GM12864 (cell line): Measurements from ENCODE around the gene ZBTB3.
"Not testable (repeated sequence)": the region's sequence is repeated elsewhere in the genome, so short reads cannot be mapped to it uniquely, and the experiment has no call there.

Experiments used
- DNase-seq: peaks from one replicate; pipeline ENCODE4 v3.0.0-alpha.2; 2011; ENCODE audit warnings: low read depth
- H3K4me3 ChIP-seq: 2 replicates; pipeline ENCODE4 v1.5.1; 2011; ENCODE audit warnings: mild to moderate bottlenecking, low read depth, low read length, control low read depth
- TF ChIP-seq, protein P1 (sequence below): IDR thresholded peaks from 2 replicates; pipeline ENCODE4 v1.5.1; 2011; ENCODE audit warnings: low read depth, mild to moderate bottlenecking, moderate library complexity, low read length, control low read depth, inconsistent platforms; ENCODE audit errors: missing control alignments

Gene ZBTB3

DNA sequence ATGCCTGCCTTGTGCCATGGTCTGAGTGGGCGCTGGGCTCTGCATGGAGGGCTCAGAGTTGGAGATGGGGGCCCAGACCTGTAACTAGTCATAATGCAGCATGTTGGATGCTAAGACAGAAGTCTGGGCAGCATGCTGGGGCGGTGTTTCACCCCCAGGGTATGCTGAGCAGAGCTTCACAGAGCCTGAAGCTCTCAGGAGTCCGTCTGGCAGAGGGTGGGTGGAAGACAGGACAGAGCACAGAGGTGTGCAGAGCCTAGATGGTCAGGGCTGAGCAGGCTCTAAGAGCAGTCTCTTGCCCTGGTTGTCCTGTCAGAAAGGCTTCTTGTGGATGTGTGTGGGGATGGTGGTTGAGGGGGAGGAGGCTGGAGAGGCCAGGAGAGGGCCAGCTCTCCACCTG, 24.5 kb upstream of the ZBTB3 start:
- DNase-seq, result no peak
- no peak overlapping the region for H3K4me3 ChIP-seq
- TF ChIP-seq, protein P1, sequence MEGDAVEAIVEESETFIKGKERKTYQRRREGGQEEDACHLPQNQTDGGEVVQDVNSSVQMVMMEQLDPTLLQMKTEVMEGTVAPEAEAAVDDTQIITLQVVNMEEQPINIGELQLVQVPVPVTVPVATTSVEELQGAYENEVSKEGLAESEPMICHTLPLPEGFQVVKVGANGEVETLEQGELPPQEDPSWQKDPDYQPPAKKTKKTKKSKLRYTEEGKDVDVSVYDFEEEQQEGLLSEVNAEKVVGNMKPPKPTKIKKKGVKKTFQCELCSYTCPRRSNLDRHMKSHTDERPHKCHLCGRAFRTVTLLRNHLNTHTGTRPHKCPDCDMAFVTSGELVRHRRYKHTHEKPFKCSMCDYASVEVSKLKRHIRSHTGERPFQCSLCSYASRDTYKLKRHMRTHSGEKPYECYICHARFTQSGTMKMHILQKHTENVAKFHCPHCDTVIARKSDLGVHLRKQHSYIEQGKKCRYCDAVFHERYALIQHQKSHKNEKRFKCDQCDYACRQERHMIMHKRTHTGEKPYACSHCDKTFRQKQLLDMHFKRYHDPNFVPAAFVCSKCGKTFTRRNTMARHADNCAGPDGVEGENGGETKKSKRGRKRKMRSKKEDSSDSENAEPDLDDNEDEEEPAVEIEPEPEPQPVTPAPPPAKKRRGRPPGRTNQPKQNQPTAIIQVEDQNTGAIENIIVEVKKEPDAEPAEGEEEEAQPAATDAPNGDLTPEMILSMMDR, result no peak

GRCh38 chr11:62777389-62777788, 23.4 kb upstream of the ZBTB3 start:
- DNase-seq, result no peak
- no peak overlapping the region for H3K4me3 ChIP-seq
- TF ChIP-seq, protein P1, result no peak

- no peak for DNase-seq
- TF ChIP-seq, protein P1, result no peak
- H3K4me3 ChIP-seq, result no peak overlapping the region
Measured at GRCh38 chr11:62775646-62776045, 21.7 kb upstream of the ZBTB3 start.

DNA sequence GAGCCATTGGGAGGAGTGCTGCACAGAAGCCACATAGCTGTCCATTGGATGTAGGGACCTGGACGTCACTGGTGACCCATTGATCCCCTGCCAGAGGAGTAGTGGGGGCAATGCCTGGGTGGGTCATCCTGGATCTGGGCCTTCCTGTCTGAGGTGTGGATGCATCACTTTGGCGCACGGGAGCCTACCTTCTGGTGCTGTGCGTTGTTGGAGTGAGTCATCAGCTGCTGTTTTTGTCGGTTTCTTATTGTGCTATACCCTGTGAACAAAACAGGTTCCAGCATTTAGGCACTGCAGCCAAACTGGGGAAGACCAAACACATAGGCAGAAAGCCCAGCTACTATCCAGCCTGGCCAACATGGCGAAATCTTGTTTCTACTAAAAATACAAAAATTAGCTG, 20.4 kb upstream of the ZBTB3 start:
- TF ChIP-seq, protein P1, result no peak
- H3K4me3 ChIP-seq, result no peak overlapping the region
- no peak for DNase-seq

GRCh38 chr11:62771144-62772021, 17.4 kb upstream of the ZBTB3 start, which contains the start of gene TAF6L:
TAF6L (plus strand) TSS chr11:62771396; CDS start chr11:62775784, 4,388 bp downstream.
- DNase-seq, result peak; percentile 90
- H3K4me3 ChIP-seq, result peak within 1 kb of the TSS; percentile 84
- TF ChIP-seq, protein P1, result no peak

- DNase-seq, result no peak
- TF ChIP-seq, protein P1, result no peak
- peak overlapping the region; percentile 84 for H3K4me3 ChIP-seq
Measured at GRCh38 chr11:62770778-62771143, 16.8 kb upstream of the ZBTB3 start.

DNA sequence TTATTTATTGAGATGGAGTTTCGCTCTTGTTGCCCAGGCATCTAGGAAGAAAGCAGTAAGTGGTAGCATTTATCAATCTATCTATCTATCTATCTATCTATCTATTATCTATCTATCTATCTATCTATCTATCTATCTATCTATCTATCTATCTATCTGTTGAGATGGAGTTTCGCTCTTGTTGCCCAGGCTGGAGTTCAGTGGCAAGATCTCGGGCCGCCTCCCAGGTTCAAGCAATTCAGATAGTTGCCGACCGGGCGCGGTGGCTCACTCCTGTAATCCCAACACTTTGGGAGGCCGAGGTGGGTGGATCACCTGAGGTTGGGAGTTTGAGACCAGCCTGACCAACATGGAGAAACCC, 6.9 kb upstream of the ZBTB3 start:
- peak overlapping the region; percentile 24; the same call in 1 of the 2 replicates for H3K4me3 ChIP-seq
- DNase-seq, result not testable (repeated sequence)
